NCI-H1694 treated with DMSO at 0.1 percent for 48 hours (cell line): ENCODE data around the gene CXorf58.
"Not testable (repeated sequence)": the region's sequence is repeated elsewhere in the genome, so short reads cannot be mapped to it uniquely, and the experiment has no call there.

Experiments used
- DNase-seq: peaks from one replicate; lab custom pipeline; 2025; lab: John Stamatoyannopoulos, UW

CXorf58 gene, protein sequence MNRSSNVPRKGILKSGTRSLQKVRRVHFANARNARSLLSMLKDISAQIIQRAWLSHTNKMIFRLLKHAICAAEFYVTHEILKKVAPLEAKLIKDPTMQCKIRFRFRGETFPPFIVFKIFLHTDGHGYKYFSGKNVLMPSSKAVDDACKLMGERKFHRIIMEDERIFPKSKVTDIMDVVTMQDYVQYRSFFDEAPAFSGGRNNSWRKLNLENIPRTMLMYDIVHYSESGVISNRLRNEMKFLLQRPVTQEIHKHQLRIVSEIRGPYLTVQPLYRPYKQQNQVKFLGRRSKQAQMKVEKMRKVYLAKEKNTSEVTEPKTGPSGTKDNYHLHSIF

DNA sequence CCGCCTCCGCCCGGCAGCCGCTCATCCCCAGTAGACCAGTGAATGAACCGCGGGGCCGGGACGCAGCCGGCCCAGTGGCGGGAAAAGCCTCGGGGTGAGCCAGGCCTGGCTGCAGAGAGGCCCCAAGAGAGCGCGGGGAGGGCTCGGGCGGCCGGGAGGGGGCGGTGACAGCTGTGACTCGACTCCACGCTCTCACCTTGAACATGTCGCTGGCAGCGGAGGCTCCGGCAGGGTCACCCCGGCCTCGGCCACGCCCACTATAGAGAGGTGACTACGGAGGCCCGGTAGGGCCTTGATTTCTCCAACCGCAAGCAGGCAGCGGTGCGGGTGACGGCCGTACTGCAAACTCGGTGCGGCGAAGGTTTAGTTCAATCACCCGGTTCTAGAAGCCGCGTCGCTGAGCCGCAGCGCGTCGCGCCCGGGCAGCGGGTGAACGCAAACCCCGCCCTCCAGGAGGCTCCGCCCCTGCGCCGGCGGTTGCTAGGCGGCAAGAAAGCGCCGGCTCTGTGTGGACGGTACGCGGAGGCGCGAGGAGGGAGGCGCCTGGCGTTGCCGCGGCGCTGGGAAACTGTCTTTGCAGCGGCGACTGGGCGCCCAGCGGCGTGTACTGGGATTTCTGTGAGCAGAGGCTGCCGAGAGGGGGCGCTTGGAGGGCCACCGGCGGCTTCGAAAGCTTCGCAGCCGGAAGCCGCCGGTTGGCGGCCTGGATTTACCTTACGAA is at the start of gene CXorf58, which contains the start of gene APOO:
Gene CXorf58, plus strand, starts transcription at position 509 of the 721 bp plus-strand sequence. CDS start 2,297 bp downstream, outside the sequence.
Gene APOO, minus strand, starts transcription at position 441 of the 721 bp plus-strand sequence. Its CDS starts 236 bp downstream, at position 205.
- DNase-seq = peak; percentile 76

DNA sequence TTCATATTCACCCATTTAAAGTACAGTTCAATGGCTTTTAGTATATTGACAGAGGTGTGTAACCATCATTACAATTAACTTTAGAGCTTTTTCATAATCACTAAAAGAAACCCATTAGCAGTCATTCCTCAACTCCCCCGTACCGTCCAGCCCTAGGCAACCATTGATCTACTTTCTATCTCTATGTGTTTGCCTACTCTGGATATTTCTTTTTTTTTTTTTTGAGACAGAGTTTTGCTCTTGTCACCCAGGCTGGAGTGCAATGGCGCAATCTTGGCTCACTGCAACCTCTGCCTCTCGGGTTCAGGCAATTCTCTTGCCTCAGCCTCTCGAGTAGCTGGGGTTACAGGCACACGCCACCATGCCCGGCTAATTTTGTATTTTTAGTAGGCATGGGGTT is 48.6 kb upstream of the CXorf58 start:
- not testable (repeated sequence) for DNase-seq

DNA sequence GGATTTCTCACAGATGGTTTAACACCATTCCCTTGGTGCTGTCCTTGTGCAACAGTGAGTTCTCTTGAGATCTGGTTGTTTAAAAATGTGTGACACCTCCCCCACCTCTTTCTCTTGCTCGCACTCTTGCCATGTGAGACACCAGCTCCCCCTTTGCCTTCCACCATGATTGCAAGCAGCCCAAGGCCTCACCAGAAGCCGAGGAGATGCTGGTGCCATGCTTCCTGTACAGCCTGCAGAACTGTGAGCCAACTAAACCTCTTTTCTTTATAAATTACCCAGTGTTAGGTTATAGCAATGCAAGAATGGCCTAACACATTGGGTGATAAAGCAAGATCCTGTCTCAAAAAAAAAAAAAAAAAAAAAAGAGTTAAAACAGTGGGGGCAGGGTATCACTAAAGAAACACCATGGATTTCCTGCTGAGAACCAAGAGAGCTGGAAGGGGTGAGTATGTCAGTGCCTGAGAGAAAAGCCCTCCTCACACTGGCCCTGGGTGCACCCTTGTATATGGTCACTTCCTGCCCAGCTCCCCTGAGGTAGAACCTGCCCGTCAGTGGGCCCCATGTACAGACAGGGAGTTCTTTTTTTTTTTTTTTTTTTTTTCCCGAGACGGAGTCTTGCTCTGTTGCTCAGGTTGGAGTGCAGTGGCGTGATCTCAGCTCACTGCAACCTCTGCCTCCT is 46.5 kb upstream of the CXorf58 start:
- no peak for DNase-seq

DNA sequence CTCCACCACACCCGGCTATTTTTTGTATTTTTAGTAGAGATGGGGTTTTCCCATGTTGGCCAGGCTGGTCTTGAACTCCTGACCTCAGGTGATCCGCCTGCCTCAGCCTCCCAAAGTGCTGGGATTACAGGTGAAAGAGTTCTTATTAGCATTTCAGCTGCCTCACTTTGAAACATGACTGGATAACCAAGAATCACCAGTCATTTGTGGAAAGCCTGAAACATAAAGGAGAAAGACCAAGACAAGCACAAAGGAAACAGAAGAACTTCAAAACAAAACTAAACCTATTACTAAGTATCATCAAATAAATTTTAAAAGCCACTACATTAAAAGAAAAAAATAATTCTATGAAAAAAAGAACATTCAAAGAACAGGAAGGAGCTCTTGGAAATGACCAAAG is 45.9 kb upstream of the CXorf58 start:
- not testable (repeated sequence) for DNase-seq

DNA sequence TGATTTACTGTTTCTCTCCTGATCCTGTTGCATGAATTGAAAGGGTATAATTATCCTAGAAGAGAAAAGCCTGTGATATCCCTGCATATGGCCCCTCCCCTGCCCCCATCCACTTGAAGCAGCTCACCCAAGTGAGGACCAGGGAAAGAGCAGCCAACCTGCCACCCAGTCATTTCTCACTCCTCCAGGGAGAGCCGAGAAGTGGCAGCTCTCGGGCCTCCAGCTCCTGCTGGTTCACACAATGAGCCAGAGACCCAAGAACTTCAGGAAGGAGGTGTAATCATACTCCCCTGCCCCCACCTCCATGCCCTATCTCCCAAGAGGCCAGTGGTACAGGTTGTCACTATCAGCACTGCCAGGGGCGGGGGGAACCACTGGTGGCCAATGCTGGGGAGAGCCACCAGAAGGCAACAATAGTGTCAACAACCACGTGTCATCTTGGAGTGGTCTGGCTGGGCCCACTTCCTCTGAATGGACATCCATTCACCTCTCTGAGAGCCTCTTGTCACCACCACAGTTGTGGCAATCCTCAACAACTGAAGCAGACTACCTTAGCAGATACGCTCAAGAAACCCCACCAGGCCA is 43.0 kb upstream of the CXorf58 start:
- DNase-seq = no peak

DNA sequence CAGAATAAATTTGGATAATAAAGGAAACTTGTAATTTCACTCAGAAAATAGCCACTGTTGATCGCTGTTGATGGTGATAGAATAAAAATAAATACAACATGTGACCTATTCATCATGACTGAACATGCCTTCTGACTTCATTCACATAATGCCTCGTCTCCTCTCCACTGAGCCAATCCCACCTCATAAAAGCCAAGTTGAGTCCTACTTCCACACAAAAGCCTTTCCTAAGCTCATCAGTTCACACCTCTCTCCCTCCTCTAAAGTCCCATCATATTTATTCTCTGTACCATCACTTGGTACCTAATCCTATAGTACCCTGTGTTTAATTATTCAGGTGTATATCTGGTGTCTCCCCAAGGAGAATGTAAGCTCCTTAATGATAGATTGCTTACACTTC is 37.8 kb upstream of the CXorf58 start:
- no peak for DNase-seq

DNA sequence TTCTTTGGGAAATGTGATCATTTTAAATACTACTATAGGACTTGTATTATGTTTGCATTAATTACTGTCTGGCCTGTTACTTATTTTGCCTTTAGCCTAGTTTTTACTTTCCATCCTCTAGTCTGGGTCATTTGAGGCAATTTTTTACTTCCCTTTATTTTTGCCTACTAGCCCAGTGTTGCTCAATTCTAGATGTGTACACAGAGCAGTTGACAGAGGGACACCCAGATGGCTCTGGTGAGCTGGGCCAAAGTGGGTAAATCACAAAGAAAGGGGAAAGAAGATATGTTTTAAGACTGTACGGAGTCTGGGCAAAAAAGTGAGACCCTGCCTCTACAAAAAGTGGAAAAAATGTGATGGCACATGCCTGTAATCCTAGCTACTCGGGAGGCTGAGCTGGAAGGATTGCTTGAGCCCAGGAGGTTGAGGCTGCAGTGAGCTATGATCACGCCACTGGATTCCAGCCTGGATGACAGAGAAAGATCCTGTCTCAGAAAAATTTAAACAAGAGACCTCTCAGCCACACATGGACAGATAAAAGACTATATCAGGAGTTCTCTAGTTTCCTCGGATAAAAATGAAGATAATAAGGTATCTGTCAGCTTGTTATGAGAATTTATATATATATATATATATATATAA is 35.8 kb upstream of the CXorf58 start:
- DNase-seq = no peak

DNA sequence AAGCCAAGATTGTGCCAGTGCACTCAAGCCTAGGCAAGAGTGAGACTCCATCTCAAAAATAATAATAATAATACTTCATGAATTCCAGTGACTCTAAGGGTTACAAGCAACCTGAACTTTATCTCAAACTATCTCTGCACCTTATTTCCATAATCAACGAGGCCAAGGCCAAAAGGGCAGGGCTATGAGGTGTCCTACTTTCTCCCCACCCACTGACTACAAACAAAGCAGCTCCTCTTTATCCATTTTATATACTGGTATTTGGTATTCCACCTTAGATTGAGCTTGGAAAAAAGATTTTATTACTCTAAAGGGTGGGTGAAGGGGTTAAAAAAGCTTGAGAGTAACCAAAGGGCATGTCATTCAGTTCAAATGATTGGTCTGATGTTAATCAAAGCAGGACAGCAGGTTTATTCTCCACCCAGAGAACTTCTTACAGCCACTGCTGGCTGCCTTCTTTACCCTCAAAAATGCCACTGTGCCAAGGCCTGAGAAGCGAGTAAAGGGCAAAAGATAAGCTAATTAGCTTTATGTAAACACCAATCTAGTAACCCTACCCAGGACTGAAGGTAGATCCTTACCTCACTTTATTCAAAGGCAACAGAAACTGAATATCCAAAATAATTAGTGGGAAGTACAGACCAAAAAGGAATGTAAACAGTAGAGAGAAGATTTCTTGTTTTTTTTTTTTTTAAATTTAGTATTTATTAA is 28.3 kb upstream of the CXorf58 start:
- no peak for DNase-seq

DNA sequence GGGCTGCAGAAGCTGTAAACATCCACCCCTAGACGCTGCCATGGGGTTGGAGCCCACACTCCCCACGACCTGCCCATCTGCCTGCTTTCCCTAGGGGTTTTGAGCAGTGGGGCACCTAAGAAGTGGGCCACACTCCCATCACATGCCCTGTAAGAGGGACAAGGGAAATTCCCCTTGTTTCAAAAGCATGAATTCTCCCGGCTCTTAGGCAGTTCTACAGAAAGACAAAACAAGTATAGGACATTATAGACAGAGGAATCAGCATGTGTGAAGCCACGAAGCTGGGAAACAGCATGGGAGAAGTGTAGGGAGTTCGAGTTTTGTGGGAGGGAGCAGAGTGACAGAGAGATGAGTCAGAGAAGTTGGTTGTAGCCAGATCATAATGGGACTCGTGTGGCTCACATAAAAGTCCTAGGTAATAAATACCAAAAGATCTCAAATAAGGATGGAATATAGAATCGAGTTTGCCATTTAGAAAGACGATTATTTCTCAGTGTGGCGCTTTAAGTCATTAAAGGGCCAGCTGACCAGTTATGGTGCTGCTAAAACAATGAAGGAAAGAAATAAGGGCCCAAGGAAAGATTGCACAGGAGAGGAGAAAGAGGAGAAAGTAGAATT is 24.0 kb upstream of the CXorf58 start:
- DNase-seq = no peak

DNA sequence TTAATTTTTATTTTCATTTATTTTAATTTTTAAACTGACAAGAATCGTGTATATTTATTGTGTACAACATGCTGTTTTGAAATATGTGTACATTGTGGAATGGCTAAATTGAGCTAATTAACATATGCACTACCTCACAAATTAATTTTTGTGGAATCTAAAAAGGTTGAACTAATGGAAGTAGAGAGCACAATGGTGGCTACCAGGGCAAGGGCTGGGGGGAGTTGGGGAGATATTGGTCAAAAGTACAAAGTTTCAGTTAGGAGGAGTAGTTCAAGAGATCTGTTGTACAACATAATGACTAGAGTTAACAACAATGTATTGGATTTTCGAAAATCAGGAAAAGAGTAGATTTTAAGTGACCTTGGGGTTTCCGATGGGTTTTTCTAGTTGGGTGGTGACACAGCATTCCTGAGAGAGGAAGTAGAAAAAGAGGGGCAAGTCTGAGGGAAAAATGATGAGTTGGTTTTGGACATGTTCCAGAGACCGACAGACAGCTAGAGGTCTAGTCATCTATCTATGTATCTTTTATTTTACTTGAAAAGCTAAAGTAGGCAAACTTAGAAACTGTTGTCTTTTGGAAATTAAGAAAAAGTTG is 23.3 kb upstream of the CXorf58 start:
- no peak for DNase-seq

DNA sequence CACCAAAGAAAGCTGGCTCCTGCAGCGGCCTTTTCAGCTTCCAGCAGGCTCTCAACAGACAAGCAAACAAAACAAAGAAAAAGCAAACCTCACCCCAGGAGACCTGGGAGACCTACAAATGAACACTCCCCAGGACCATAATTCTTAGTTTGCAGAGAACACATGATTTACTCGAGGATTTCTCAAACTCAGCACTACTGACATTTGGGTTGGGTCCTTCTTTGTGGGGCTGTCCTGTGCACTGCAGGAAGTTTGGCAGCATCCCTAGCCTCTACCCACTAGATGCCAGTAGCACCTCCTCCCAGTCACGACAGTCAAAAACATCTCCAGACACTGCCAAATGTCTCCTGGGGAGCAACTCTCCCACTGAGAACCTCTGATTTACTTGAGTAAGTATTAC is 22.0 kb upstream of the CXorf58 start:
- no peak for DNase-seq

DNA sequence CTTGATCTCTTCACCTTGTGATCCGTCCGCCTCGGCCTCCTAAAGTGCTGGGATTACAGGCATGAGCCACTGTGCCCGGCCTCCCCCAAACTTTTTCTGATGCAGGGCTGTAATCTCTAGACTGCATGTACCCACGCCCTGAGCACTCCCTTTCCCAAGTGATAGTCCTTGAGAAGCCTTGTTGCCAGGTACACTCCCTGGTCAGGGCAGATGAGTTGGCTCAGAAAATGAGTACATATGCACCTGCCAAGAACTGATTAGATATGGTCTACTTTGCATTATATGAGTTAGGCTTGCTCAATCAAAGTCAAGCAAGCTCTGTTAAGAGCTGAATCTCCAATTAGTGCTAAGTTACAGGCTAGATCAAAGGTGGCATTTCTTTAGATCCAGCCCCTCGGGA is 20.4 kb upstream of the CXorf58 start:
- no peak for DNase-seq

DNA sequence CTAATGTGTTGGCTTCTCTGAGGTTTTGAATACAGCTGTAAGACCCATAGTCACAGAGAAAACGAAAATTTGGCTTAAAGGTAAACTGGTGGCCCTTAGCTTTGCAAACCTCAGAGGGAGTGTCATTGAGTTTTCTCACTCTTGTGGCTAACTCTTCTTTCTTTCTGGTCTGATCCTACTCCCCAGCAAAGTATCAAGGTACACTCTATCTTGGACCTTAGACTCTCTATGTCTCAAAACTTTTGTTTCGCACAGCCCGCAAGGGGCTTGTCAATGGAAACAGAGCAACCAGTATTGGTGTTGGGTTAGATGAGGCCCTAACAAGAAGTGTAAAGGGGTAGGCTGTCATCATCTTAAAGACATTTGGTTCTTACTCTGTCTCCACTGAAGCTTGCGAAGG is 19.9 kb upstream of the CXorf58 start:
- DNase-seq = no peak

DNA sequence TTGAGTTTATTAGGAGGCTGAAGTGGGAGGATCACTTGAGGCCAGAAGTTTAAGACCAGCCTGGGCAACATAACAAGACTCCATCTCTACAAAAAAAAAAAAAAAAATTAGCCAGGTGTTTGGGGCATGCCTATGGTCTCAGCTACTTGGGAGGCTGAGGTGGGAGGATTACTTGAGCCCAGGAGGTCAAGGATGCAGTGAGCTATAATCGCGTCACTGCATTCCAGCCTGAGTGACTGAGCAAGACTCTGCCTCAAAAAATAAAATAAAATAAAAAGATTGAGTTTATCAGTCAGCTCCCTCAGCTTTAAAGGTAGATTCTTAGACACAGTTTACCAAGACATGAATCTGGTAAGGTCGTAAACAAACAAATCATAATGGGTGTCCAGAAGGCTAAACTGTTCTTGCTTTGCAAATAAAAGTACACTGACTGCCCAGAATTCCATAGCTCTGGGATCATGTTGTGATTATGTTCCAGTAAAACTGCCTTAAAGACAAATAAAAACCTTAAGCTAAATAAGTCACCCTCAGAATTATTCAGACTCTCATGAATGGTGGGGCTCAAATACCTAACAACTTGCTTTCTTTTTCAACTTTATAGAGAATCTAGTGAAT is 18.8 kb upstream of the CXorf58 start:
- no peak for DNase-seq

DNA sequence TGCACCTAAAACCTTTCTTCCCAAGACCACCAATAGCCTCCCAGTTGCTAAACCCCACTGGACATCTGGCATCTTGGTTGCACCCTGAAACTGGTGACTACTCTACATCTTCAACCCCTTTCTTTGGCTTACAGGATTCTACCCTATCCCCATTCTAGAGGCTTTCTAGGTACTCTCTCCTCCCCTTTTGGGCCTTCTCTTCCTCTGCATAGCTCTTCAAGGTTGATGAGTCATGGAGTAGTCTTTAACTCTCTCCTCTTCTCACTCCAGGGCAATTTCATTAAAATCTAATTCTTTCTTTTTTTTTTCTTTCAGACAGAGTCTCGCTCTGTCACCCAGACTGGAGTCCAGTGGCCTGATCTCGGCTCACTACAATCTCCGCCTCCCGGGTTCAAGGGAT is 16.9 kb upstream of the CXorf58 start:
- DNase-seq = no peak

DNA sequence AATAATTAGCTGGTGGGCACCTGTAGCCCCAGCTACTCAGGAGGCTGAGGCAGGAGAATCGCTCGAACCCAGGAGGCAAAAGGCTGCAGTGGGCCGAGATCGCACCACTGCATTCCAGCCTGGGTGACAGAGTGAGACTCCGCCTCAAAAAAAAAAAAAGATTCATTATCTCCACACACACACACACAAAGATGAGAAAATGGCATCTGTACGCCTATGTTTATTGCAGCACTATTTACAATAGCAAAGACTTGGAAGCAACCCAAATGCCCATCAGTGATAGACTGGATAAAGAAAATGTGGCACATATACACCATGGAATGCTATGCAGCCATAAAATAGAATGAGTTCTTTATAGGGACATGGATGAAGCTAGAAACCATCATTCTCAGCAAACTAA is 12.8 kb upstream of the CXorf58 start:
- not testable (repeated sequence) for DNase-seq

DNA sequence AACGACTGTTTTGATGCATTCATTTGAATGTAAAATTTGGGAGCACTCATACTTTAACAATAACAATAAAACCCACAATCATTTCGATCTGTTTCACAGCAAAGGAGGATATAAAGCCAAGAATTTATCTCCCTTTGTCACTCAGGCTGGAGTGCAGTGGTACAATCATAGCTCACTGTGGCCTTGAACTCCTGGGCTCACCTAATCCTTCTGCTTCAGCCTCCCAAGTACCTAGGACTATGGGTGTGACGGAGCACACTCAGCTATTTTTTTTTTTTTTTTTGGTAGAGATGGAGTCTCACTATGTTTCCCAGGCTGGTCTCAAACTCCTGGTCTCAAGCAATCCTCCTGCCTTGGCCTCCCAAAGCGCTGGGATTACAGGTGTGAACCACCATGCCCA is 11.3 kb upstream of the CXorf58 start:
- not testable (repeated sequence) for DNase-seq

DNA sequence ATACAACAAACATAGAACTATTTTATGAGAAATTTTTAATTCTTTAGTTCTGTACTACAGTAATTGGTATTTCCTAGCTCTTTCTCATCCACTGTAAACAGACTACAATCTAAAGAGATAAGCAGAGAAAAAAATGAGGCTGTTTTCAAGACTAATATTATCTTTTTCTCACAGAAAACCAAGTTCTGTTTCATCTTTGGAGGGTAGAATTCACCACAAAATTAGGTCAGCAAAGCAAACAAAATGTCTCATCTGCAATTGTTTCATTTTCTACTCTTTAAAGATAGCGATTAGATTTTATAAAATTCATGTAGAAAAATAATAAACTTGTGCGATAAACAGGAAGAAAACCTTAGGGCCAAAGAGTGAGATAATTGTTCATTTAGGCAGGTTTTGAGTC is 10.8 kb upstream of the CXorf58 start:
- no peak for DNase-seq

DNA sequence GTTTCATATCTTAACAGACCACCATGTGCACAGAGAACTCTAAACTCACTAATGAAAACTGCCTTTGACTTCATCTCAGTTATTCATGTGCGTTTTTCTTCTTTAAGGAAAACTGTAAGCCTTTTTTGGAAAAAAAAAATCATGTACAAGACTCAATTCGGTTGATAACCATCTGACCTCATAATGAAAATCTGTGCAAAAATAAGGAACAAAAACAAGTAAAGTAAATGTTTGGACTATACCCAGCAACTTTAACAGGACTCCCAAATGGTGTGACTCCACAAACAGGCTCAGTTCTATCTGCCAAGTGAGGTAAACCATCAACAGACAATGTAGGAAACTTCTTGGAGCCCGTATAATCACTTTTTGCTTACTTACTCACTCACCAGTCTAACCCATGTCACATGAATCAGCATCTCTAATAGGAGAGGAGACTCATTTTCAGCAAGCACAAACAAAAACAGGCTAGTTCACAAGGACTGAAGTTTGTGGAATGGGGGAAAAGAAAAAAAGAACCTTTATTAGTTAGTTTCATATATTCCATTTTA is 9.3 kb upstream of the CXorf58 start:
- DNase-seq = no peak
